HG02884 (cell line): Measurements from ENCODE around the gene LAG3.

Experiments used
- ATAC-seq: cut with Tn5 transposase; IDR thresholded peaks from one replicate; pipeline ENCODE4 v1.9.1; 2021; ENCODE audit warnings: mild to moderate bottlenecking, moderate library complexity; ENCODE audit not compliant: unreplicated experiment

The LAG3 gene

DNA sequence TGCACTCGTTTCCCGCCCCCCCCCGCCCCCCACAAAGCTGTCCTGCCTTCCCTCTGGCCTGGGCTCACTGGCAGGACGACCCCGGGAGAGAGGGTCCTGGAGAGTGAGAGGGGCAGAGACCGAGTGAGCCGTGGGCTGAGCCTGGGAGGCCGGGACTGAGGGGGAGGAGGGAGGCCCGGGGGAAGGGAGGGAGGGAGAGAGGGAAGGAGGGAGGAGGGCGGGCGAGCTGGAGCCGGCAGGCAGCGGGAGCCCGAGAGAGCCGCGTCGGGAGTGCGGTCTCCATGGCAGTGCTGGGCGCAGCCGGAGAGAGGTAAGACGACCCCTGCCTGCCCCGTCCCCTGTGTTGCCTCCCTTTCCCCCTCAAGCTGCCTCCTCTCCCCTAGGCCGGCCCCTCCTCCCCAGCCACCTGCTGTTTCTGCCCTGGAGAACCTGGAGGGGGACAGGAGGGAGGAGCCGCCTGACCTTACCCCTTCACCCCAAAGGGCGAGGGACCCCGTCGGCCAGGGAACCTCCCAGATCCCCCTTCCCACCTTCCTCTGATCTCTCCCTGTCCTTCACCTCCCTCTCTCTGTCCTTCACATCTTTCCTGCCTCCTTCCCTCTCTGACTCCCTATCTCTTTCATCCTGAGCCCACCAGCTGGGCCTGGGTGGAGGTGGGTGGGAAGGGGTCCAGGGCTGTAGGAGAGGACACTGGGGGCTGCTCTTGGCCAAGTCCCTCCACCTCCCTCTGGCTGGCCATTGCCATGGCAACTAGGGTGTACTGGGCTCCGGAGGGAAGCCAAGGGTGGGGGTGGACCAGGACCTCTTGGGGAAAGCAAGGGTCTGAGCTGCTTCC lies 49.5 kb downstream of the LAG3 start, which contains the start of gene GPR162:
GPR162 (plus strand) TSS at position 231 of the 835 bp plus-strand sequence. CDS start 2,078 bp downstream, outside the sequence.
- no peak for ATAC-seq

- no peak for ATAC-seq
Observed at GRCh38 chr12:6822426-6823135, 50.3 kb downstream of the LAG3 start.

DNA sequence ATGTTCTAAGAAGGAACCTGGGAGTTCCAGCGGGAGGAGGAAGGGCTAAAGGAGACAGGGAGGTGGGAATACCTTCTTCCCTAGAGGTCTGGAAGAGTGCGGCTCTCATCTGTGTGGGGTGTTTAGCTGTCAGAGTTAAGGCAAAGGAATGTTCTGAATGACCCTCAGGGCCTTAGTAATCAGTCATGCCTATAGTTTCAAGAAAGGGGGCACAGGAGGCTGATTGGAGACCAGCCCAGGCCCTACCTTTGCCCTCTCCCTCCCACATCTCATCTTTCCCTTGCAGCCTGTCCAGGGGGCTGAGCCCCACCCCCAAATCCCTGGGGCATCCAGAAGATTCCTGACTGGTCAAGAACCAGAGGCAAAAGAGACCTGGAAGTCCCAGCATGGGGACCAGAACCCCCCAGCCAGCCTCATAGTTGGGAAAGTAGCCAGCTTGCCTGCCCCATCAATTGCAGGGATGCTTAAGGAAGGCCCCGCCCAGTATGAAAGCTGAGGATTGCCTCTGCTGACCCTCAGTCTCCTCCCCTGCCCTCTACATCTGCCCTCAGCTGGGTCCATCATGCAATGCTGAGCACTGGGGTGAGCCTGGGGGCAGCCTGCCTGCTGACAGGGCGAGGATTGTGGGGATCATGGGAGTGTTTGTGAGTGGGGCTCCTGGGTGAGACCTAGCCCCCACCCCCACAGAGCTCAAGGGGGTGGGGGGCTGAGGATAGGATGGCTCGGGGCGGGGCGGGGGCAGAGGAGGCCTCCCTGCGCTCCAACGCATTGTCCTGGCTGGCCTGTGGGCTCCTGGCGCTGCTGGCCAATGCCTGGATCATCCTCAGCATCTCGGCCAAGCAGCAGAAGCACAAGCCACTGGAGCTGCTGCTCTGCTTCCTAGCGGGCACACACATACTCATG lies 51.1 kb downstream of the LAG3 start:
- no peak for ATAC-seq

- no peak for ATAC-seq
Observed at GRCh38 chr12:6824085-6824775, 51.9 kb downstream of the LAG3 start.

GRCh38 chr12:6824901-6825381 lies 52.6 kb downstream of the LAG3 start:
- ATAC-seq: no peak

DNA sequence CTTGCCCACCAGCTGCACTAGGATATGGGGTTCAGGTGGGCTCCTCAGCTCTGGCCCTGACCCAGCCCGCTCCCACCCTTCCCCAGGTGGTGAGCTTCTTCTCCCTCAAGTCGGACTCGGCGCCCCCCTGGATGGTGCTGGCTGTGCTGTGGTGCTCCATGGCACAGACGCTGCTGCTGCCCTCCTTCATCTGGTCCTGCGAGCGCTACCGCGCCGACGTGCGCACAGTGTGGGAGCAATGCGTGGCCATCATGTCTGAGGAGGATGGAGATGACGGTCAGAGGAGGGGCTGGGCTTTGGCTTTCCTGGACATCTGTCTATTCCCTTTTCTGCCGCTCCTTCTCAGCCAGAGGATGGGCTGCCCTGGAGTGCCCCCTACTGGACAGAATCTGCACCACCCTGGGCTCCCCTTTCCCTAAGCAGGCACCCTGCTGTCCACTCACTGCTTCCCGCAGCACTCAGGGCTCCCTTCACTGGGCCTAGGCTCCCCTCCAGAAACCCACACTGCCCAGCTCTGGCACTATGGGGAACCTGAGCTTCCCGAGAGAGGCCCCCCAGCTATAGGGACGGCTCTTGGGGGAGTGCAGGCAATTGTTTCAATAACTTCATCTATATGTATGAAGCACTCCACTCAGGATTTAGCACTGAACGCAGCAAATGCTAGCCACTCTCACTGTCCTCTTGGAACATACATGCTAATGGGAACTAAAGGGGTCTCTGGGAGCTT lies 53.2 kb downstream of the LAG3 start:
- no peak for ATAC-seq

DNA sequence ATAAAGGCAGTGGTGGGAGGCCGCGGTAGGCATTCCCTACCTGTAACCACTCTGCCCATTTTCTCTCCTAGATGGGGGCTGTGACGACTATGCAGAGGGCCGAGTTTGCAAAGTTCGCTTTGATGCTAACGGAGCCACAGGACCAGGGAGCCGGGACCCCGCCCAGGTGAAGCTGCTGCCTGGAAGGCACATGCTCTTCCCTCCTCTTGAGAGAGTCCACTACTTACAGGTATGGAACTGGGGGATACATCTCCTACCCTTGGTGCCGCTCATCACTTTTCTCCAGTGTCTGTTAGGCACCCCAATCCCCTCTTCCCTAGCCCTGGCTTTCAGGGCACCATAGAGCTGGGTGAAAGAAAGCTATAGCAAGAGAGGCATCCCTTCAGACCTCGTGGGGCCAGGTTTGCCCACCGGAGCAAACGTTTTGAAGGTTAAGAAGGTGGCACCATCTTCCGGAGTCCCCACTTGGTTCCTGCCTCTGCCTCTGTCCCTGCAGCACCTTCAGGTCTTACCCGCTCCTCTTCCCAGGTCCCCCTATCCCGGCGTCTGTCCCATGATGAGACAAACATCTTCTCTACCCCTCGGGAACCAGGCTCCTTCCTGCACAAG lies 53.9 kb downstream of the LAG3 start:
- no peak for ATAC-seq

DNA sequence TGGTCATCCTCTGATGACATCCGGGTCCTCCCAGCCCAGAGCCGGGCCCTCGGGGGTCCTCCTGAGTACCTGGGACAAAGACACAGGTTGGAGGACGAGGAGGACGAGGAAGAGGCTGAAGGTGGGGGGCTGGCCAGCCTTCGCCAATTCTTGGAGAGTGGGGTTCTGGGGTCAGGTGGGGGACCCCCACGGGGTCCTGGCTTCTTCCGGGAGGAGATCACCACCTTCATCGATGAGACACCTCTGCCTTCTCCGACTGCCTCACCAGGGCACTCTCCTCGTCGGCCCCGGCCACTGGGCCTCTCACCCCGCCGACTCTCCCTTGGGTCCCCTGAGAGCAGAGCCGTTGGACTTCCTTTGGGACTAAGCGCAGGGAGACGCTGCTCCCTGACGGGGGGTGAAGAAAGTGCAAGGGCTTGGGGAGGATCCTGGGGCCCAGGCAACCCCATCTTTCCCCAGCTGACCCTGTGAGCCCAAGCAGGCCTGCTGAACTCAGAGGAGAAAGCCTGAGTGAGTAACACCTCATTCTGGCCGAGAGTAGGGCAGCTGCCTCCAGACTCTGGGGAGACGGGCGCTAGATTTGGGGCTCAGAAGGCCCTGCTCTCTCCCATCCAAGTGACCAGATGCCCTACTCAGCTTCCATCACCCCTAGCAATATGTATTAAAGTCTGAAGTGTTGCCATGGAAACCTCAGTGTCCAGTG lies 54.6 kb downstream of the LAG3 start:
- no peak for ATAC-seq

DNA sequence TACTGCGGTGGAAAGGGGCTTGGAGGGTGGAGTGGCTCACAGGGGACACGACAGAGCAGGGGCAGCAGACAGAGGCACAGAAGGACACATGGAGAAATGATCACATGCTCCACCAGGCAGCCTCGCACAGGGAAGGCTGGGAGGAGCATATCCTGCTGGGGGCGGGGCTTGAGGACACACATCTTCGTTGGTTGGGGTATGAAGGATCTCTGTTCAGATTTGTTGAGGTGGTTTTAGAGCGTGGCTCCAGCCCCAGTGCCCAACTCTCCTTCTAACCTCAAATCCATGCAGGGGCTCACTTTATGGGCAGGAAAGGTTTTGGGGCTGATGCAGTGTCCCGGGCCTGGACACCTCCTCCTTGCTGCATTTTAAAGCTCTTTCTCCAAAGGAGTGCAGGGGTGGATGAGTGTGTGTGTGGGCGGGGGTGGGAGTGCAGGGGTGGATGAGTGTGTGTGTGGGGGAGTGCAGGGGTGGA lies 55.2 kb downstream of the LAG3 start:
- no peak for ATAC-seq
